ENCODE data around the gene C6orf15.

C6orf15 gene

DNA sequence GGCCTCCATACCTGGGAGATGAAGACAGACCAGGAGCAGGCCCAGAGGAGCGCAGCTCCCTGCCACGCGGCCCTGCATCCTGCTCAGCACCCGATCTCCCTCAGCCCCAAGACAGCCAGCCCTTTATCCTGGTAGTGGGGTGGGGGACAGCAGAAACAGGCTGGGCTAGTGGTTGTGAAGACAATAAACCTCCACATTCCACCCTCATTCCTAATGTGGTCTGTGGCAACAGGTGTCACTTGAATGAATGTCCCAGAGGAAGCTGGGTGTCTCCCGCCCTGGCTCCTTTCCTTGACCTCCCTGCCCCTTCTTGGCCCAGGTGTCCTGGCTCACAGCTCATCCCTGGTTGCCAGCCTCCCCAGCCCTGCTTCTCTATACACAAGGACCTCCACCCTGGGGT is at the start of gene C6orf15:
Gene C6orf15 (minus strand): TSS at position 98 of the 400 bp plus-strand sequence. CDS start 20 bp downstream, at position 78.
- DNase-seq (ENCODE audit: low spot score in 2 of 2) (no peak), ATAC-seq (replicated peaks; ENCODE audit: extremely low read depth, poor library complexity, severe bottlenecking) (no peak)
- H3K4me3 Mint-ChIP-seq: no peak within 1 kb of the TSS
- H3K4me1 Mint-ChIP-seq: no peaks in the 10 kb centered on the region
- H3K9me3 Mint-ChIP-seq: no peaks in the 10 kb centered on the region
- peaks cover 76% of the 10 kb centered on the region for H3K27me3 Mint-ChIP-seq
- H3K27ac Mint-ChIP-seq (ENCODE audit: low read depth): no peak within 1 kb of the TSS
- H3K36me3 Mint-ChIP-seq (ENCODE audit: insufficient read depth): no peaks in the 10 kb centered on the region

GRCh38 chr6:31161216-31162126 is 49.1 kb upstream of the C6orf15 start:
- H3K4me3 Mint-ChIP-seq: no peak overlapping the region
- H3K9me3 Mint-ChIP-seq: no peaks in the 10 kb centered on the region
- no peaks in the 10 kb centered on the region for H3K27me3 Mint-ChIP-seq
- ATAC-seq (replicated peaks; ENCODE audit: extremely low read depth, poor library complexity, severe bottlenecking) (no peak), DNase-seq (ENCODE audit: low spot score in 2 of 2) (no peak)
- peaks cover 28% of the 10 kb centered on the region for H3K4me1 Mint-ChIP-seq
- peaks cover 13% of the 10 kb centered on the region for H3K36me3 Mint-ChIP-seq (ENCODE audit: insufficient read depth)
- no peak overlapping the region for H3K27ac Mint-ChIP-seq (ENCODE audit: low read depth)

GRCh38 chr6:31158863-31159855 is 46.8 kb upstream of the C6orf15 start:
- Mint-ChIP-seq H3K4me1 (peaks cover 28% of the 10 kb centered on the region), H3K9me3 (no peaks in the 10 kb centered on the region), H3K27me3 (no peaks in the 10 kb centered on the region), H3K4me3 (peak overlapping the region; percentile 82), H3K27ac (ENCODE audit: low read depth) (peak overlapping the region; percentile 83), H3K36me3 (ENCODE audit: insufficient read depth) (peaks cover 14% of the 10 kb centered on the region)
- peak; percentile 15 for ATAC-seq (replicated peaks; ENCODE audit: extremely low read depth, poor library complexity, severe bottlenecking)
- no peak for DNase-seq (ENCODE audit: low spot score in 2 of 2)

GRCh38 chr6:31158140-31158862 is 45.9 kb upstream of the C6orf15 start, which contains the start of gene TCF19:
TSS of gene TCF19 (plus strand) at chr6:31158589. CDS start at chr6:31159470, 881 bp downstream.
- DNase-seq (ENCODE audit: low spot score in 2 of 2) (peak; percentile 96 to 98), ATAC-seq (replicated peaks; ENCODE audit: extremely low read depth, poor library complexity, severe bottlenecking) (peak; percentile 93)
- H3K4me3 Mint-ChIP-seq: peak within 1 kb of the TSS; percentile 82
- H3K36me3 Mint-ChIP-seq (ENCODE audit: insufficient read depth): peaks cover 14% of the 10 kb centered on the region
- H3K9me3 Mint-ChIP-seq: no peaks in the 10 kb centered on the region
- peaks cover 28% of the 10 kb centered on the region for H3K4me1 Mint-ChIP-seq
- H3K27me3 Mint-ChIP-seq: no peaks in the 10 kb centered on the region
- H3K27ac Mint-ChIP-seq (ENCODE audit: low read depth): peak within 1 kb of the TSS; percentile 83

GRCh38 chr6:31157513-31158139 is 45.3 kb upstream of the C6orf15 start, which contains the start of gene CCHCR1:
TSS of gene CCHCR1 (minus strand) at chr6:31157802. CDS start at chr6:31157600, 202 bp downstream.
- ATAC-seq (replicated peaks; ENCODE audit: extremely low read depth, poor library complexity, severe bottlenecking): peak; percentile 27
- H3K36me3 Mint-ChIP-seq (ENCODE audit: insufficient read depth): peaks cover 14% of the 10 kb centered on the region
- no peaks in the 10 kb centered on the region for H3K9me3 Mint-ChIP-seq

GRCh38 chr6:31156641-31157040 is 44.3 kb upstream of the C6orf15 start:
- peaks cover 28% of the 10 kb centered on the region for H3K4me1 Mint-ChIP-seq
- DNase-seq (ENCODE audit: low spot score in 2 of 2) (no peak), ATAC-seq (replicated peaks; ENCODE audit: extremely low read depth, poor library complexity, severe bottlenecking) (no peak)
- no peaks in the 10 kb centered on the region for H3K27me3 Mint-ChIP-seq
- no peaks in the 10 kb centered on the region for H3K9me3 Mint-ChIP-seq
- no peak overlapping the region for H3K4me3 Mint-ChIP-seq
- H3K27ac Mint-ChIP-seq (ENCODE audit: low read depth): no peak overlapping the region
- H3K36me3 Mint-ChIP-seq (ENCODE audit: insufficient read depth): peaks cover 12% of the 10 kb centered on the region

More at GRCh38 chr6:31157513-31158139, 45.3 kb upstream of the C6orf15 start, which contains the start of gene CCHCR1:
- no peak for DNase-seq (ENCODE audit: low spot score in 2 of 2)
- H3K4me1 Mint-ChIP-seq: peaks cover 28% of the 10 kb centered on the region
- H3K4me3 Mint-ChIP-seq: peak within 1 kb of the TSS; percentile 82
- H3K27me3 Mint-ChIP-seq: no peaks in the 10 kb centered on the region
- H3K27ac Mint-ChIP-seq (ENCODE audit: low read depth): peak within 1 kb of the TSS; percentile 83

DNA sequence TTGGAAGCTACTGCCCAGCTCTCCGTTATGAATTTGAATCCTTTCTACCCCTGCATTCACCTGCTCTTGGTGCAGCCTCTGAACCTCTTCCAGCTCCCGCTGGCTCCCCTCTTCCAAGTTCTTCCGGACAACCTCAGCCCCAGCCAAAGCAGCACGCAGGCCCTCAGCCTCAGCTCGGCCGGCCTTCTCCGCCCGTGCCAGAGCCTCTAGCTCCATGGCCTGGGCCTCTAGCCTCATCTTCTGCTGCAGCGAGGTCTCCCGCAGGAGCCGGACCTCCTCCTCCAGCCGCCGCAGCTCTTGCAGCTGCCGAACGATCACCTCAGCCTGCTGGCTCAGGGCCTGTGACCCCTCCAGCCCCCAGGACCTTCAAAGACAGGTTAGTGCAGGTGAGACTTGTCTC is 42.1 kb upstream of the C6orf15 start:
- DNase-seq (ENCODE audit: low spot score in 2 of 2): no peak

GRCh38 chr6:31152781-31153180 is 40.4 kb upstream of the C6orf15 start:
- H3K36me3 Mint-ChIP-seq (ENCODE audit: insufficient read depth): peaks cover 2% of the 10 kb centered on the region
- no peaks in the 10 kb centered on the region for H3K9me3 Mint-ChIP-seq
- ATAC-seq (replicated peaks; ENCODE audit: extremely low read depth, poor library complexity, severe bottlenecking) (no peak), DNase-seq (ENCODE audit: low spot score in 2 of 2) (no peak)
- H3K27ac Mint-ChIP-seq (ENCODE audit: low read depth): no peak overlapping the region
- H3K4me3 Mint-ChIP-seq: no peak overlapping the region
- H3K27me3 Mint-ChIP-seq: no peaks in the 10 kb centered on the region
- H3K4me1 Mint-ChIP-seq: peaks cover 6% of the 10 kb centered on the region

More for the DNA sequence above, 42.1 kb upstream of the C6orf15 start:
- Mint-ChIP-seq H3K36me3 (ENCODE audit: insufficient read depth) (peaks cover 7% of the 10 kb centered on the region), H3K9me3 (no peaks in the 10 kb centered on the region), H3K4me1 (peaks cover 22% of the 10 kb centered on the region), H3K27ac (ENCODE audit: low read depth) (no peak overlapping the region), H3K27me3 (no peaks in the 10 kb centered on the region), H3K4me3 (no peak overlapping the region)
- ATAC-seq (replicated peaks; ENCODE audit: extremely low read depth, poor library complexity, severe bottlenecking): no peak

DNA sequence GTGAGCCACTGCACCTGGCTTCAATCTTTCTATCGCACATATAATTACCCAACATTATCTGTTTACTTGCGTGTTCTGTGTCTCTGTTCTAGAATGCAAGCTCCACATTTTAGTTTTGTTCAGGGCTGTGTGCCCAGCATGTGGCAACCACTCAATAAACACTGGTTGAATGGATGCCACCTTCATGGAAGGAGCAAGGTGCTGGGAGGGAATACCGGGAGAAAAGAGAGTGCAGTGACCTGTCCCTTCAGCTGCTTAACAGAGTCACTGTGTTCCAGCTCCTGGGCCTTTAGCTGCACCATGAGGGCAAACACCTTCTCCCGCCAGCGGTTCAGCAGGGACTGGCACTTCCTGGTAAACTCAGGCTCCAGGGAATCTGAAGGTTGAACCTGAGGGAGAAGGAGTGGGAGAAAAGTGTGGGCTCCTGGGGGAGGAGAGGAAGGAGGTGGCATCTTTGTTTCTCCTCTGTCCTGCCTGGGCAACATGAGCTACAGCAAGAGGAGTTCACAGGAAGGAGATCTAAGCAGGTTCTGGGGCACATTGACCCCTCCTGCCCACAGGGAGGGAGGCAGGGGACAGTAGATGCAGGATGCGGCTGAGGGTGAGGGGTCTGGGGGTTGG is 37.6 kb upstream of the C6orf15 start:
- DNase-seq (ENCODE audit: low spot score in 2 of 2) (no peak), ATAC-seq (replicated peaks; ENCODE audit: extremely low read depth, poor library complexity, severe bottlenecking) (no peak)
- no peak overlapping the region for H3K4me3 Mint-ChIP-seq
- H3K36me3 Mint-ChIP-seq (ENCODE audit: insufficient read depth): peaks cover 2% of the 10 kb centered on the region
- H3K4me1 Mint-ChIP-seq: no peaks in the 10 kb centered on the region
- H3K27ac Mint-ChIP-seq (ENCODE audit: low read depth): no peak overlapping the region
- H3K27me3 Mint-ChIP-seq: no peaks in the 10 kb centered on the region
- H3K9me3 Mint-ChIP-seq: no peaks in the 10 kb centered on the region

DNA sequence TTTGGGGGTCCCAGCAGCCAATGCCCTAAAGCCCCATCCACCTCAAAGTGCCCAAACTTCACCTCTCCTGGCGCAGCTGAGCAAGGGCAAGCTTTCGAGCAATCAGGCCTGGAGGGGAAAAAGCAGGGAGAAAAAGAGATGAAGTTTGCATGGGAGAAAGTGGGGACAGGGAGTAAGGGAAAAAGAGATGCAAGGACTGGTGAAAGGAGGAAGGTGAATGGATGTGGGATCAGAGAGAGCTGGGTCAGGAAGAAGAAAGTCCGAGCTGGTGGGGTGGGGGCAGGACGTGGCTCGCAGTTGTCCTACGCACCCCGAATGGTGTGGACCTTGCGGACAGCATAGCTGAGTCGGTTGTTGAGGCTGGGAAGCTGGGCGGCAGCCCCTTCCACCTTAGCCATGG is 33.0 kb upstream of the C6orf15 start:
- ATAC-seq (replicated peaks; ENCODE audit: extremely low read depth, poor library complexity, severe bottlenecking) (no peak), DNase-seq (ENCODE audit: low spot score in 2 of 2) (no peak)
- Mint-ChIP-seq H3K4me3 (no peak overlapping the region), H3K36me3 (ENCODE audit: insufficient read depth) (peaks cover 11% of the 10 kb centered on the region), H3K27ac (ENCODE audit: low read depth) (no peak overlapping the region), H3K27me3 (no peaks in the 10 kb centered on the region), H3K9me3 (no peaks in the 10 kb centered on the region), H3K4me1 (no peaks in the 10 kb centered on the region)

DNA sequence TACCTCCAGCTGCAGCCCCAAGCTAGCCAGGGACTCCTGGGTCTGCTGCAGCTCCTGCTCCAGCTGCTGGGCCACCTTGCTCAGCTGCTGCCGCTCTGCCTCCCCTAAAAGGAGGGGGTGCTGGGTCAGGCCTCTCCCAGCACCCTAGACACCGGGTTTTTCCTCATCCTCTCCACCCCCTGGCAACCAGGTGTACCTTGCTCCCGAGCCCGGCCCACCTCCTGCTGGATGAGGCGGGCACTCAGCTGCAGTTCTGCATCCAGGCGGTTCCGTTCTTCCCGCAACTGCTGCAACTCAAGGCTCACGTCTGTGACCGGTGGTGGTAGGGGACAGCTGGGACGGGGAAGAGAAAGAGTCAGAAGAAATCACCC is 32.6 kb upstream of the C6orf15 start:
- Mint-ChIP-seq H3K27me3 (no peaks in the 10 kb centered on the region), H3K4me3 (no peak overlapping the region), H3K9me3 (no peaks in the 10 kb centered on the region), H3K27ac (ENCODE audit: low read depth) (peak overlapping the region; percentile 65), H3K36me3 (ENCODE audit: insufficient read depth) (peaks cover 11% of the 10 kb centered on the region), H3K4me1 (no peaks in the 10 kb centered on the region)
- no peak for ATAC-seq (replicated peaks; ENCODE audit: extremely low read depth, poor library complexity, severe bottlenecking)
- no peak for DNase-seq (ENCODE audit: low spot score in 2 of 2)

Measured in central memory CD8-positive, alpha-beta T cell (primary cell).